H1 (cell line): ENCODE measurements around the gene GSK3B. TPM values are rescaled to one million over a fixed set of nuclear protein-coding genes. Genes with fewer than 3 reads are reported as not detected.

Source experiments
- CTCF ChIA-PET: fragments of 300-600 bp; sonication (Branson Sonifier 250); formaldehyde crosslinking; loops from one replicate; lab custom pipeline; 2021; ENCODE audit not compliant: partially characterized antibody; lab: Charles Lee
- POLR2A ChIA-PET: fragments of 300-600 bp; sonication (Branson Sonifier 250); formaldehyde crosslinking; loops from one replicate; lab custom pipeline; 2021; ENCODE audit warnings: inconsistent platforms; ENCODE audit not compliant: partially characterized antibody; lab: Charles Lee
- DNase-seq, 2 experiments: peaks; one replicate each; pipeline versions ENCODE4 v3.0.0 to v3.0.0-alpha.2; 2010 to 2022; ENCODE audit warnings: low spot score in 2 of 2, low read depth in 1 of 2, mixed read lengths in 1 of 2
- FAIRE-seq: peaks from 2 replicates; lab custom pipeline; 2011; peaks lifted over from hg19 to GRCh38; lab: Jason Lieb, UNC
- H2AFZ ChIP-seq: 2 replicates; pipeline ENCODE4 v1.8.1; 2012; ENCODE audit warnings: low read length, inconsistent platforms
- H2AK5ac ChIP-seq: 2 replicates; pipeline ENCODE4 v1.6.1; 2013; ENCODE audit warnings: low read depth, low read length
- H2BK120ac ChIP-seq: replicated peaks from 2 replicates; pipeline ENCODE3; 2013; ENCODE audit warnings: low read depth, low read length, inconsistent platforms
- H2BK12ac ChIP-seq: 2 replicates; pipeline ENCODE4 v1.6.1; 2013; ENCODE audit warnings: low read depth, low read length
- H2BK15ac ChIP-seq: 2 replicates; pipeline ENCODE4 v1.6.1; 2013; ENCODE audit warnings: low read length
- H2BK20ac ChIP-seq: 2 replicates; pipeline ENCODE4 v1.6.1; 2013; ENCODE audit warnings: low read length
- H2BK5ac ChIP-seq: 2 replicates; pipeline ENCODE4 v1.6.1; 2013; ENCODE audit warnings: low read depth, low read length
- H3K14ac ChIP-seq: 2 replicates; pipeline ENCODE4 v1.6.1; 2013; ENCODE audit warnings: inconsistent platforms; ENCODE audit not compliant: insufficient read length
- H3K18ac ChIP-seq: 2 replicates; pipeline ENCODE4 v1.6.1; 2013; ENCODE audit warnings: low read length; ENCODE audit errors: extremely low read depth
- H3K23ac ChIP-seq: 2 replicates; pipeline ENCODE4 v1.6.1; 2013; ENCODE audit warnings: inconsistent platforms; ENCODE audit not compliant: insufficient read length
- H3K23me2 ChIP-seq: 2 replicates; pipeline ENCODE4 v1.6.1; 2013; ENCODE audit warnings: low read depth, low read length
- H3K27ac ChIP-seq: 2 replicates; pipeline ENCODE4 v1.6.1; 2011; ENCODE audit warnings: low read depth, low read length, inconsistent platforms
- H3K27me3 ChIP-seq, 4 experiments: replicated peaks in 1 of 4; 1 replicate in 1 of 4; 2 replicates in 3 of 4; pipeline versions ENCODE4 v1.6.1 to v1.8.1; 2011 to 2013; ENCODE audit warnings: low read length in 3 of 4, mild to moderate bottlenecking in 3 of 4, inconsistent platforms in 2 of 4, mixed read lengths in 2 of 4, moderate library complexity in 1 of 4; ENCODE audit not compliant: control insufficient read depth in 3 of 4, insufficient read depth in 3 of 4; ENCODE audit errors: extremely low read depth in 1 of 4
- H3K36me3 ChIP-seq, 4 experiments: 2 replicates each; pipeline versions ENCODE4 v1.6.1 to v1.8.1; 2011 to 2013; ENCODE audit warnings: mild to moderate bottlenecking in 4 of 4, low read length in 3 of 4, moderate library complexity in 2 of 4, control low read depth in 1 of 4, inconsistent platforms in 1 of 4; ENCODE audit not compliant: insufficient read depth in 4 of 4, control insufficient read depth in 2 of 4
- H3K4ac ChIP-seq: replicated peaks from 2 replicates; pipeline ENCODE3; 2013; ENCODE audit warnings: low read length, low read depth, mixed read lengths, inconsistent platforms; ENCODE audit not compliant: insufficient read length
- H3K4me1 ChIP-seq, 4 experiments: replicated peaks in 1 of 4; 1 replicate in 1 of 4; 2 replicates in 3 of 4; pipeline versions ENCODE4 v1.6.1 to v1.8.1; 2011 to 2013; ENCODE audit warnings: low read length in 3 of 4, inconsistent platforms in 2 of 4, mixed read lengths in 1 of 4; ENCODE audit not compliant: insufficient read depth in 4 of 4, control insufficient read depth in 3 of 4
- H3K4me2 ChIP-seq, 2 experiments: 2 replicates each; pipeline versions ENCODE4 v1.6.1 to v1.8.1; 2011 to 2013; ENCODE audit warnings: low read depth in 2 of 2, low read length in 2 of 2, control low read depth in 1 of 2, inconsistent platforms in 1 of 2, mild to moderate bottlenecking in 1 of 2; ENCODE audit not compliant: insufficient read depth in 1 of 2
- H3K4me3 ChIP-seq, 4 experiments: fragments of 200-600, 300-600 bp in 1 of 4; sonication (generic), shearing (Covaris generic), sonication (Bioruptor Twin) in 1 of 4; 2 replicates each; pipeline versions ENCODE4 v1.5.1 to v1.8.1; 2011 to 2016; ENCODE audit warnings: low read length in 4 of 4, low read depth in 3 of 4, control low read depth in 2 of 4, inconsistent platforms in 2 of 4, mild to moderate bottlenecking in 2 of 4, mixed read lengths in 1 of 4, moderate library complexity in 1 of 4; ENCODE audit not compliant: insufficient read depth in 2 of 4; ENCODE audit errors: extremely low read depth in 1 of 4
- H3K56ac ChIP-seq: replicated peaks from 2 replicates; pipeline ENCODE3; 2013; ENCODE audit warnings: low read depth, mild to moderate bottlenecking, mixed read lengths, low read length, inconsistent platforms; ENCODE audit not compliant: insufficient read length
- H3K79me1 ChIP-seq: 2 replicates; pipeline ENCODE4 v1.6.1; 2013; ENCODE audit warnings: low read depth, low read length, control low read depth
- H3K79me2 ChIP-seq, 2 experiments: 2 replicates each; pipeline versions ENCODE4 v1.6.1 to v1.8.1; 2012 to 2013; ENCODE audit warnings: low read length in 2 of 2, mild to moderate bottlenecking in 2 of 2, inconsistent platforms in 1 of 2; ENCODE audit not compliant: insufficient read depth in 2 of 2, control insufficient read depth in 1 of 2
- H3K9ac ChIP-seq, 4 experiments: replicated peaks in 1 of 4; 1 replicate in 1 of 4; 2 replicates in 3 of 4; pipeline versions ENCODE4 v1.6.1 to v1.8.1; 2011 to 2013; ENCODE audit warnings: low read depth in 3 of 4, low read length in 3 of 4, control low read depth in 2 of 4, mild to moderate bottlenecking in 2 of 4, moderate library complexity in 2 of 4, inconsistent platforms in 1 of 4; ENCODE audit errors: extremely low read depth in 1 of 4
- H3K9me3 ChIP-seq, 2 experiments: 2 replicates each; pipeline versions ENCODE4 v1.6.1 to v1.8.1; 2012 to 2013; ENCODE audit warnings: mild to moderate bottlenecking in 2 of 2, moderate library complexity in 2 of 2, control low read depth in 1 of 2, inconsistent platforms in 1 of 2, low read depth in 1 of 2, low read length in 1 of 2, mixed read lengths in 1 of 2; ENCODE audit not compliant: insufficient read depth in 2 of 2
- H4K20me1 ChIP-seq, 2 experiments: replicated peaks in 1 of 2; 2 replicates each; pipeline versions ENCODE3 to v1.8.1; 2011 to 2013; ENCODE audit warnings: inconsistent platforms in 2 of 2, low read length in 2 of 2, mild to moderate bottlenecking in 1 of 2; ENCODE audit not compliant: insufficient read depth in 2 of 2, control insufficient read depth in 1 of 2
- H4K5ac ChIP-seq: 2 replicates; pipeline ENCODE4 v1.6.1; 2013; ENCODE audit warnings: low read length, low read depth, mixed read lengths, inconsistent platforms; ENCODE audit not compliant: insufficient read length
- H4K8ac ChIP-seq: 2 replicates; pipeline ENCODE4 v1.8.0; 2013; ENCODE audit warnings: mild to moderate bottlenecking, moderate library complexity, low read length, inconsistent platforms; ENCODE audit not compliant: insufficient read depth; ENCODE audit errors: extremely low read depth
- H4K91ac ChIP-seq: replicated peaks from 2 replicates; pipeline ENCODE3; 2013; ENCODE audit warnings: low read length, mixed read lengths, inconsistent platforms; ENCODE audit not compliant: insufficient read length
- ASH2L ChIP-seq: fragments of 200-600, 300-600 bp; sonication (generic); IDR thresholded peaks from one replicate; pipeline ENCODE4 v1.7.1; 2017; ENCODE audit warnings: low read length
- RFX5 ChIP-seq: IDR thresholded peaks from 2 replicates; pipeline ENCODE4 v1.6.1; 2011; ENCODE audit warnings: low read depth, low read length, improper control_type of control experiment, borderline replicate concordance
- WGBS, 2 experiments: shearing (Covaris generic) in 1 of 2; methylation state at CpG; one replicate each; pipeline versions ENCODE4 v1.1.6 to v1.1.7; 2013 to 2015; ENCODE audit warnings: low lambda C conversion rate in 2 of 2, mixed read lengths in 2 of 2, inconsistent platforms in 1 of 2, low coverage in 1 of 2, missing lambda C conversion rate in 1 of 2; ENCODE audit not compliant: insufficient replicate concordance in 2 of 2, insufficient coverage in 1 of 2, insufficient read length in 1 of 2; ENCODE audit errors: extremely low coverage in 1 of 2, missing lambda C conversion rate in 1 of 2; 5-methylcytosine and 5-hydroxymethylcytosine counted together
- polyA plus RNA-seq, 7 experiments: library from polyadenylated mRNA; depleted of rRNA in 3 of 7; stranded (reverse) in 5 of 7; unstranded in 2 of 7; fragments of >200 nt in 5 of 7; fragments of 200-250 nt in 2 of 7; gene quantifications; 1 replicate in 5 of 7; 2 replicates in 1 of 7; 4 replicates in 1 of 7; pipeline versions ENCODE4 v1.2.1 to v1.2.3, GENCODE V29; 2011 to 2013; ENCODE audit warnings: missing spikeins in 2 of 7, mixed read lengths in 2 of 7
- total RNA-seq: library from RNA; stranded (reverse); fragmentation: NEBNext Ultra II Directional; extraction: Animal tissue kit (Norgen Biotek cat#: 25700); gene quantifications from 2 replicates; pipeline ENCODE4 v1.2.1, GENCODE V29; 2021

GSK3B gene
- total and polyA plus RNA-seq, 2 of the 8 experiments (the other 6 are each of a cell fraction or from before 2014, with no cell fraction given): 24.2 to 50.7 TPM

DNA sequence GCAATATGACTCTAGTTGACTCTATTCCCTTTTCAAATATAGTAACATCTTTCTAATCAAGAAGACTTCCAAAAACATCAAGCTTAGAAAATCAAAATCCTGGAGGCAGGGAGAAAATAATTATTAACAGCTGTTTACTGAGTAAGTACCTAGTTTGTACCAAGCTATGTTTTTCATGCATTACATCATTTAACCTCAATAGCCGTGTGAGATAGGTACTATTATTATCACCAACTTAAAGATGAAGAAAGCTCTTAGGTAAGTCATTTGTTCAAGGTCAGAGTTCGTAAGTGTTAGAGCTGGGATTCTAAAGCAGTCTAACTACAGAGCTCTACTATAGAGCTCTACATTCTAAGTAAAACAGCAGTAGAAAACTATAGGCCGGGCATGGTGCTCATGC is 41.6 kb downstream of the GSK3B start:
- FAIRE-seq: no peak

More for the DNA sequence above, 41.6 kb downstream of the GSK3B start:
- POLR2A ChIA-PET: interaction anchor here (2.0 kb wide), 1 partner anchor 43 kb away, joined by 6 read pairs; no protein-coding TSS in a partner anchor
- Histone ChIP-seq H2BK12ac (no peak overlapping the region), H3K56ac (no peak overlapping the region), H3K23me2 (no peaks in the 10 kb centered on the region), H3K18ac (no peak overlapping the region), H4K91ac (no peak overlapping the region), H2AFZ (no peak overlapping the region), H3K4me3 (no peak overlapping the region), H3K4me2 (no peak overlapping the region), H2AK5ac (no peak overlapping the region), H3K79me1 (no peaks in the 10 kb centered on the region; the same call in none of the 2 replicates), H2BK120ac (no peak overlapping the region), H3K4ac (no peak overlapping the region), H3K23ac (no peak overlapping the region), H4K5ac (no peak overlapping the region), H4K20me1 (peaks cover 2 to 3% of the 10 kb centered on the region in 2 experiments), H3K9ac (no peak overlapping the region), H3K14ac (no peak overlapping the region), H4K8ac (no peak overlapping the region), H3K9me3 (no peaks in the 10 kb centered on the region), H3K27me3 (no peaks in the 10 kb centered on the region), H2BK15ac (no peak overlapping the region), H2BK20ac (no peak overlapping the region), H3K4me1 (no peaks in the 10 kb centered on the region), H2BK5ac (no peak overlapping the region), H3K36me3 (no peaks in the 10 kb centered on the region), H3K79me2 (peaks cover 8 to 96% of the 10 kb centered on the region in 2 experiments; a peak in 3 of 4 replicates), H3K27ac (no peak overlapping the region)
- DNase-seq: no peak
- CTCF ChIA-PET: interaction anchor here (0.8 to 2.0 kb wide), 5 partner anchors 10 to 296 kb away, joined by 3 to 9 read pairs (median 3); no protein-coding TSS in a partner anchor
- TF ChIP-seq RFX5 (no peak), ASH2L (no peak)
- WGBS, 2 experiments: 86% methylated on average over 3 of the region's 3 CpGs; no CpG with 5 or more reads in 1 of the 2 experiments
